ENCODE results near the gene ANKRD28. TPM values are rescaled to one million over a fixed set of nuclear protein-coding genes. Genes with fewer than 3 reads are reported as not detected.

ANKRD28 gene
- total RNA-seq, 1 experiment from 2014 or later: 82.6 TPM

DNA sequence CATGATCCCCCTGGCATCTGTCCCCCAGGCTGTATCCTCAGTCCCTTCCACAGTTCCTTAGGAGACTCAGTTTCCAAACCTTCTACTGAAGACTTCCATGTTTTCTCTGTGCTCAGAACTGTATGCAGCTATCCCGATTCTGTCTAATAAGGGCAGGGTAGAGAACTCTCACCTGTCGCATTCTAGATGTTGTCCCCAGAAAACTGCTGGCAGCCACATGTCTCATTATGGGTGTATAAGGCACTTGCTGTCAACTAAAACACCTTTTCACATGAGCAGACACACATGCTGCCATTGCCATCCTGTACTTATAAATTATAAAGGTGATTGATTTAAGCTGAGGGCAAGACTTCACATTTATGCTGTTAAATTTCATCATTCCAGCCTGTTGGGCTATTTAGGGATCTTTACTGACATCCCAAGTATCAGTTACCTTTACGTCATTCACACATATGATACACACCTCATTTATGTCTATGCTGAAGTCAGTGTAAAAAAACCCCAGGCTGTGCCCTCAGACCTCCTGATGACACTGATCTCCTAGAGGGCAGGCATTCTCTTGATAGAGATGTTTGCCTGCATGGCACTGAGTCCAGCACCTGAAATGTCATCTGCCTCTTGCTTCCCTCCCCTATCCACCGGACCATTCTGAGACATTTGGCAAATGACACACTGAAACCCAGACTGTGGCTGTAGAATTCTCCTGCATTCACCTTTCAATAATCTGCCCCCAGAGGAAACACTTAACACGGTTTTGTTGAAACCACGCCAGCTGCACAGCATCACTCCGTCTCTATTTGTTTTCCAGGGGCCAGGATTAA is 160.4 kb downstream of the ANKRD28 start:
- Histone ChIP-seq H3K79me2 (ENCODE audit: low read depth) (no peaks in the 10 kb centered on the region; the same call in 1 of the 2 replicates), H2AFZ (no peak overlapping the region), H3K9me3 (ENCODE audit: insufficient read depth, low read depth) (no peaks in the 10 kb centered on the region; the same call in 1 of the 2 replicates), H3K36me3 (ENCODE audit: low read depth) (no peaks in the 10 kb centered on the region), H3F3A (ENCODE audit: insufficient read depth, low read depth) (peaks cover 48% of the 10 kb centered on the region), H3K9me2 (ENCODE audit: insufficient read depth) (no peaks in the 10 kb centered on the region), H3K4me3 (no peak overlapping the region), H3K27me3 (ENCODE audit: insufficient read depth, low read depth) (no peaks in the 10 kb centered on the region), H3K4me2 (peak overlapping the region; percentile 84), H4K20me1 (ENCODE audit: insufficient read depth) (no peaks in the 10 kb centered on the region), H3K27ac (peak overlapping the region; percentile 95), H3K4me1 (replicated peaks; ENCODE audit: insufficient read depth) (peaks cover 69% of the 10 kb centered on the region)
- no peak for DNase-seq
- CTCF ChIA-PET: interaction anchor here (0.6 kb wide), 1 partner anchor 611 kb away, joined by 15 read pairs; no protein-coding TSS in a partner anchor
- POLR2A ChIA-PET (ENCODE audit: unreplicated experiment): no interaction called here
- TF ChIP-seq EZH2 (IDR thresholded peaks at IDR 0.05; ENCODE audit: low read depth): no peak
- intact Hi-C loops (cut with micrococcal nuclease; ENCODE audit: unreplicated experiment): loop anchor here (2.0 to 10.0 kb wide), 3 partner anchors 35 to 607 kb away; partner anchors contain the start of genes ANKRD28, BTD and HACL1
- BruUV-seq (replicated peaks): TSS peak; percentile 51

DNA sequence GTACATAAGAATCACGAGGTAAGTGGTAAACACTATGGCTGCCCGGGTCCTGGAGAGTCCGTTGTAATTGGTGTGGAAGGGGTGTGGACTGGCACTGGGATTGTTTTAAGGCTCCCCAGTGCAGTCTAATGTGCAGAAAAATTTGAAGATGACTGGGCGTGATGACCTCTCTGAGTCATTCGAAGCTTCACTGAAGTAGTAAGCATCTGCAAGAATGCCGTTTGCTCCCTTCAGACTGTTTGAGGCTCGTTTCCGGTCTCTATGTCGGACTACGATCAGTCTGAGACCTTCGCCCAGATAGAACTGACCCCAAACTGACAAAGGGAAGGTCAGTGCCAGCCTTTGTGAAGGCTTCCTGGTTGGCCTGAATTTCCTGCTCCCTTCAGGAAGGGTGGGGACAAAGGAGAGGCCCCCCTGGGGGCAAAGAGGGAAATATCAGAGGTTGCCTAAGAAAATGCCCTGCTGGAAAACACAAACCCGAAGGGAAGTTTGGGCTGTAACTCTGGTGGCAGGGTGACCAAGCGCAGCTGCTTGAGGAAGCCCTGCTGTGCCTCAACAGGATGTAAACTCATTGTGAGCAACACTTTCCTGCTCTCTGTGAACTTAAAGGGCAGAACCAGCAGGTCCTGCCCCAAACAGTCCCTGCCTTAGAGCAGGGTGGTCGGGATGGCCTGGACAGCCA is 161.6 kb downstream of the ANKRD28 start:
- no peaks in the 10 kb centered on the region for H3K27me3 ChIP-seq (ENCODE audit: insufficient read depth, low read depth)
- H3K4me1 ChIP-seq (replicated peaks; ENCODE audit: insufficient read depth): peaks cover 81% of the 10 kb centered on the region
- peaks cover 54% of the 10 kb centered on the region for H3F3A ChIP-seq (ENCODE audit: insufficient read depth, low read depth)
- peak; percentile 70 to 93 for DNase-seq
- TF ChIP-seq EZH2 (IDR thresholded peaks at IDR 0.05; ENCODE audit: low read depth): no peak
- no peak for TF ChIP-seq CTCF (conservative IDR thresholded peaks at IDR 0.05)
- intact Hi-C loops (cut with micrococcal nuclease; ENCODE audit: unreplicated experiment): loop anchor here (1.0 to 10.0 kb wide), 4 partner anchors 10 to 609 kb away; partner anchors contain the start of genes ANKRD28, BTD and HACL1
- no peaks in the 10 kb centered on the region for H3K36me3 ChIP-seq (ENCODE audit: low read depth)
- POLR2A ChIA-PET (ENCODE audit: unreplicated experiment): interaction anchor here (0.6 kb wide), 1 partner anchor 161 kb away, joined by 23 read pairs; no protein-coding TSS in a partner anchor
- peak overlapping the region; percentile 46; the same call in 1 of the 2 replicates for H3K4me3 ChIP-seq
- H3K79me2 ChIP-seq (ENCODE audit: low read depth): no peaks in the 10 kb centered on the region; the same call in 1 of the 2 replicates
- no peaks in the 10 kb centered on the region for H3K9me2 ChIP-seq (ENCODE audit: insufficient read depth)
- BruUV-seq (replicated peaks): no TSS peak
- H2AFZ ChIP-seq: peak overlapping the region; percentile 84
- peak overlapping the region; percentile 95 for H3K27ac ChIP-seq
- no peaks in the 10 kb centered on the region; the same call in 1 of the 2 replicates for H3K9me3 ChIP-seq (ENCODE audit: insufficient read depth, low read depth)
- peak overlapping the region; percentile 84 for H3K4me2 ChIP-seq
- CTCF ChIA-PET: interaction anchor here (0.9 kb wide), 1 partner anchor 11 kb away, joined by 3 read pairs; no protein-coding TSS in a partner anchor
- no peaks in the 10 kb centered on the region for H4K20me1 ChIP-seq (ENCODE audit: insufficient read depth)

DNA sequence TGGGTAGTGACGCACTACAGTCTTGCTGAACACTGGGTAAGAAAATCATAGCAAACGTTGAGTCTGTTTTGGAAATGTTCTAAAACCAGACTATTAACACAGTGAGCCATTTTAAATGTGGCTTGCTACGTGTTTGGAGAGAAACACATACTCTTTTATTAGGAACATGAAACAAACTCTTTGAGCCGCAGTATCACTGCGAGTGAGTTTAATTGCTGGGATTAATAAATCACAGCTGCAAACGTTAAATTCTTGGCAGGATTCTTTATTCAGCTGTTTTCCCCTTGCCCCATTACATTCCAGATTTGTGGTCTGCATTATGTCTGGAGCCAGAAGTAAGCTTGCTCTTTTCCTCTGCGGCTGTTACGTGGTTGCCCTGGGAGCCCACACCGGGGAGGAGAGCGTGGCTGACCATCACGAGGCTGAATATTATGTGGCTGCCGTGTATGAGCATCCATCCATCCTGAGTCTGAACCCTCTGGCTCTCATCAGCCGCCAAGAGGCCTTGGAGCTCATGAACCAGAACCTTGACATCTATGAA is 162.6 kb downstream of the ANKRD28 start:
- Histone ChIP-seq H3K4me1 (replicated peaks; ENCODE audit: insufficient read depth) (peaks cover 91% of the 10 kb centered on the region), H4K20me1 (ENCODE audit: insufficient read depth) (no peaks in the 10 kb centered on the region), H2AFZ (no peak overlapping the region), H3K36me3 (ENCODE audit: low read depth) (no peaks in the 10 kb centered on the region), H3K27me3 (ENCODE audit: insufficient read depth, low read depth) (no peaks in the 10 kb centered on the region), H3K4me3 (peak overlapping the region; percentile 46; the same call in 1 of the 2 replicates), H3K4me2 (peak overlapping the region; percentile 84), H3K9me3 (ENCODE audit: insufficient read depth, low read depth) (no peaks in the 10 kb centered on the region; the same call in 1 of the 2 replicates), H3K9me2 (ENCODE audit: insufficient read depth) (no peaks in the 10 kb centered on the region), H3K27ac (peak overlapping the region; percentile 95), H3K79me2 (ENCODE audit: low read depth) (no peaks in the 10 kb centered on the region; the same call in 1 of the 2 replicates), H3F3A (ENCODE audit: insufficient read depth, low read depth) (peaks cover 61% of the 10 kb centered on the region)
- no peak for DNase-seq
- no TSS peak for BruUV-seq (replicated peaks)
- ChIA-PET CTCF (interaction anchor here (0.9 kb wide), 1 partner anchor 12 kb away, joined by 3 read pairs; no protein-coding TSS in a partner anchor), POLR2A (ENCODE audit: unreplicated experiment) (no interaction called here)
- intact Hi-C loops (cut with micrococcal nuclease; ENCODE audit: unreplicated experiment): loop anchor here (2.0 to 10.0 kb wide), 3 partner anchors 33 to 610 kb away; partner anchors contain the start of genes BTD and HACL1
- TF ChIP-seq CTCF (conservative IDR thresholded peaks at IDR 0.05): no peak
- TF ChIP-seq EZH2 (IDR thresholded peaks at IDR 0.05; ENCODE audit: low read depth): no peak
